H1 (cell line): ENCODE results near the gene UBC. TPM values are rescaled to one million over a fixed set of nuclear protein-coding genes. Genes with fewer than 3 reads are reported as not detected.
A peak's percentile ranks its signal among the peaks of the same experiment; 100 is the strongest.

ENCODE experiments used
- CTCF ChIA-PET: fragments of 300-600 bp; sonication (Branson Sonifier 250); formaldehyde crosslinking; loops from one replicate; lab custom pipeline; 2021; ENCODE audit not compliant: partially characterized antibody; lab: Charles Lee
- POLR2A ChIA-PET: fragments of 300-600 bp; sonication (Branson Sonifier 250); formaldehyde crosslinking; loops from one replicate; lab custom pipeline; 2021; ENCODE audit warnings: inconsistent platforms; ENCODE audit not compliant: partially characterized antibody; lab: Charles Lee
- DNase-seq, 2 experiments: peaks; one replicate each; pipeline versions ENCODE4 v3.0.0 to v3.0.0-alpha.2; 2010 to 2022; ENCODE audit warnings: low spot score in 2 of 2, low read depth in 1 of 2, mixed read lengths in 1 of 2
- FAIRE-seq: peaks from 2 replicates; lab custom pipeline; 2011; peaks lifted over from hg19 to GRCh38; lab: Jason Lieb, UNC
- H2AFZ ChIP-seq: 2 replicates; pipeline ENCODE4 v1.8.1; 2012; ENCODE audit warnings: low read length, inconsistent platforms
- H2AK5ac ChIP-seq: 2 replicates; pipeline ENCODE4 v1.6.1; 2013; ENCODE audit warnings: low read depth, low read length
- H2BK120ac ChIP-seq: replicated peaks from 2 replicates; pipeline ENCODE3; 2013; ENCODE audit warnings: low read depth, low read length, inconsistent platforms
- H2BK12ac ChIP-seq: 2 replicates; pipeline ENCODE4 v1.6.1; 2013; ENCODE audit warnings: low read depth, low read length
- H2BK15ac ChIP-seq: 2 replicates; pipeline ENCODE4 v1.6.1; 2013; ENCODE audit warnings: low read length
- H2BK20ac ChIP-seq: 2 replicates; pipeline ENCODE4 v1.6.1; 2013; ENCODE audit warnings: low read length
- H2BK5ac ChIP-seq: 2 replicates; pipeline ENCODE4 v1.6.1; 2013; ENCODE audit warnings: low read depth, low read length
- H3K14ac ChIP-seq: 2 replicates; pipeline ENCODE4 v1.6.1; 2013; ENCODE audit warnings: inconsistent platforms; ENCODE audit not compliant: insufficient read length
- H3K18ac ChIP-seq: 2 replicates; pipeline ENCODE4 v1.6.1; 2013; ENCODE audit warnings: low read length; ENCODE audit errors: extremely low read depth
- H3K23ac ChIP-seq: 2 replicates; pipeline ENCODE4 v1.6.1; 2013; ENCODE audit warnings: inconsistent platforms; ENCODE audit not compliant: insufficient read length
- H3K23me2 ChIP-seq: 2 replicates; pipeline ENCODE4 v1.6.1; 2013; ENCODE audit warnings: low read depth, low read length
- H3K27ac ChIP-seq: 2 replicates; pipeline ENCODE4 v1.6.1; 2011; ENCODE audit warnings: low read depth, low read length, inconsistent platforms
- H3K27me3 ChIP-seq, 4 experiments: replicated peaks in 1 of 4; 1 replicate in 1 of 4; 2 replicates in 3 of 4; pipeline versions ENCODE4 v1.6.1 to v1.8.1; 2011 to 2013; ENCODE audit warnings: low read length in 3 of 4, mild to moderate bottlenecking in 3 of 4, inconsistent platforms in 2 of 4, mixed read lengths in 2 of 4, moderate library complexity in 1 of 4; ENCODE audit not compliant: control insufficient read depth in 3 of 4, insufficient read depth in 3 of 4; ENCODE audit errors: extremely low read depth in 1 of 4
- H3K36me3 ChIP-seq, 4 experiments: 2 replicates each; pipeline versions ENCODE4 v1.6.1 to v1.8.1; 2011 to 2013; ENCODE audit warnings: mild to moderate bottlenecking in 4 of 4, low read length in 3 of 4, moderate library complexity in 2 of 4, control low read depth in 1 of 4, inconsistent platforms in 1 of 4; ENCODE audit not compliant: insufficient read depth in 4 of 4, control insufficient read depth in 2 of 4
- H3K4ac ChIP-seq: replicated peaks from 2 replicates; pipeline ENCODE3; 2013; ENCODE audit warnings: low read length, low read depth, mixed read lengths, inconsistent platforms; ENCODE audit not compliant: insufficient read length
- H3K4me1 ChIP-seq, 4 experiments: replicated peaks in 1 of 4; 1 replicate in 1 of 4; 2 replicates in 3 of 4; pipeline versions ENCODE4 v1.6.1 to v1.8.1; 2011 to 2013; ENCODE audit warnings: low read length in 3 of 4, inconsistent platforms in 2 of 4, mixed read lengths in 1 of 4; ENCODE audit not compliant: insufficient read depth in 4 of 4, control insufficient read depth in 3 of 4
- H3K4me2 ChIP-seq, 2 experiments: 2 replicates each; pipeline versions ENCODE4 v1.6.1 to v1.8.1; 2011 to 2013; ENCODE audit warnings: low read depth in 2 of 2, low read length in 2 of 2, control low read depth in 1 of 2, inconsistent platforms in 1 of 2, mild to moderate bottlenecking in 1 of 2; ENCODE audit not compliant: insufficient read depth in 1 of 2
- H3K4me3 ChIP-seq, 4 experiments: fragments of 200-600, 300-600 bp in 1 of 4; sonication (generic), shearing (Covaris generic), sonication (Bioruptor Twin) in 1 of 4; 2 replicates each; pipeline versions ENCODE4 v1.5.1 to v1.8.1; 2011 to 2016; ENCODE audit warnings: low read length in 4 of 4, low read depth in 3 of 4, control low read depth in 2 of 4, inconsistent platforms in 2 of 4, mild to moderate bottlenecking in 2 of 4, mixed read lengths in 1 of 4, moderate library complexity in 1 of 4; ENCODE audit not compliant: insufficient read depth in 2 of 4; ENCODE audit errors: extremely low read depth in 1 of 4
- H3K56ac ChIP-seq: replicated peaks from 2 replicates; pipeline ENCODE3; 2013; ENCODE audit warnings: low read depth, mild to moderate bottlenecking, mixed read lengths, low read length, inconsistent platforms; ENCODE audit not compliant: insufficient read length
- H3K79me1 ChIP-seq: 2 replicates; pipeline ENCODE4 v1.6.1; 2013; ENCODE audit warnings: low read depth, low read length, control low read depth
- H3K79me2 ChIP-seq, 2 experiments: 2 replicates each; pipeline versions ENCODE4 v1.6.1 to v1.8.1; 2012 to 2013; ENCODE audit warnings: low read length in 2 of 2, mild to moderate bottlenecking in 2 of 2, inconsistent platforms in 1 of 2; ENCODE audit not compliant: insufficient read depth in 2 of 2, control insufficient read depth in 1 of 2
- H3K9ac ChIP-seq, 4 experiments: replicated peaks in 1 of 4; 1 replicate in 1 of 4; 2 replicates in 3 of 4; pipeline versions ENCODE4 v1.6.1 to v1.8.1; 2011 to 2013; ENCODE audit warnings: low read depth in 3 of 4, low read length in 3 of 4, control low read depth in 2 of 4, mild to moderate bottlenecking in 2 of 4, moderate library complexity in 2 of 4, inconsistent platforms in 1 of 4; ENCODE audit errors: extremely low read depth in 1 of 4
- H3K9me3 ChIP-seq, 2 experiments: 2 replicates each; pipeline versions ENCODE4 v1.6.1 to v1.8.1; 2012 to 2013; ENCODE audit warnings: mild to moderate bottlenecking in 2 of 2, moderate library complexity in 2 of 2, control low read depth in 1 of 2, inconsistent platforms in 1 of 2, low read depth in 1 of 2, low read length in 1 of 2, mixed read lengths in 1 of 2; ENCODE audit not compliant: insufficient read depth in 2 of 2
- H4K20me1 ChIP-seq, 2 experiments: replicated peaks in 1 of 2; 2 replicates each; pipeline versions ENCODE3 to v1.8.1; 2011 to 2013; ENCODE audit warnings: inconsistent platforms in 2 of 2, low read length in 2 of 2, mild to moderate bottlenecking in 1 of 2; ENCODE audit not compliant: insufficient read depth in 2 of 2, control insufficient read depth in 1 of 2
- H4K5ac ChIP-seq: 2 replicates; pipeline ENCODE4 v1.6.1; 2013; ENCODE audit warnings: low read length, low read depth, mixed read lengths, inconsistent platforms; ENCODE audit not compliant: insufficient read length
- H4K8ac ChIP-seq: 2 replicates; pipeline ENCODE4 v1.8.0; 2013; ENCODE audit warnings: mild to moderate bottlenecking, moderate library complexity, low read length, inconsistent platforms; ENCODE audit not compliant: insufficient read depth; ENCODE audit errors: extremely low read depth
- H4K91ac ChIP-seq: replicated peaks from 2 replicates; pipeline ENCODE3; 2013; ENCODE audit warnings: low read length, mixed read lengths, inconsistent platforms; ENCODE audit not compliant: insufficient read length
- BACH1 ChIP-seq: IDR thresholded peaks from 2 replicates; pipeline ENCODE4 v1.6.1; 2012; ENCODE audit warnings: low read length, improper control_type of control experiment
- CBX5 ChIP-seq: fragments of 300-800, 300-1000 bp; sonication (generic); IDR thresholded peaks from 2 replicates; pipeline ENCODE4 v1.7.1; 2016; ENCODE audit warnings: antibody characterized with exemption, low read length, low read depth
- CHD1 ChIP-seq: IDR thresholded peaks from 2 replicates; pipeline ENCODE4 v1.6.1; 2012; ENCODE audit warnings: low read depth, low read length, improper control_type of control experiment
- EZH2 ChIP-seq: fragments of 200-600 bp; sonication (generic); IDR thresholded peaks from 2 replicates; pipeline ENCODE4 v1.7.1; 2012; ENCODE audit warnings: low read depth, mild to moderate bottlenecking, moderate library complexity, low read length, inconsistent platforms; ENCODE audit not compliant: severe bottlenecking
- GTF2F1 ChIP-seq: IDR thresholded peaks from 2 replicates; pipeline ENCODE4 v1.6.1; 2012; ENCODE audit warnings: low read depth, low read length, improper control_type of control experiment, borderline replicate concordance
- TBP ChIP-seq: IDR thresholded peaks from 2 replicates; pipeline ENCODE4 v1.6.1; 2011; ENCODE audit warnings: low read depth, low read length, improper control_type of control experiment
- TCF12 ChIP-seq: IDR thresholded peaks from 2 replicates; pipeline ENCODE4 v1.6.1; 2011; ENCODE audit warnings: low read depth, mild to moderate bottlenecking, low read length
- TEAD4 ChIP-seq: IDR thresholded peaks from 2 replicates; pipeline ENCODE4 v1.6.1; 2012; ENCODE audit warnings: low read depth, low read length, inconsistent platforms, mixed read lengths
- ZNF274 ChIP-seq: IDR thresholded peaks from 2 replicates; pipeline ENCODE4 v1.7.0; 2012; ENCODE audit warnings: low read length, borderline replicate concordance; ENCODE audit errors: extremely low read depth
- WGBS, 2 experiments: shearing (Covaris generic) in 1 of 2; methylation state at CpG; one replicate each; pipeline versions ENCODE4 v1.1.6 to v1.1.7; 2013 to 2015; ENCODE audit warnings: low lambda C conversion rate in 2 of 2, mixed read lengths in 2 of 2, inconsistent platforms in 1 of 2, low coverage in 1 of 2, missing lambda C conversion rate in 1 of 2; ENCODE audit not compliant: insufficient replicate concordance in 2 of 2, insufficient coverage in 1 of 2, insufficient read length in 1 of 2; ENCODE audit errors: extremely low coverage in 1 of 2, missing lambda C conversion rate in 1 of 2; 5-methylcytosine and 5-hydroxymethylcytosine counted together
- polyA plus RNA-seq, 7 experiments: library from polyadenylated mRNA; depleted of rRNA in 3 of 7; stranded (reverse) in 5 of 7; unstranded in 2 of 7; fragments of >200 nt in 5 of 7; fragments of 200-250 nt in 2 of 7; gene quantifications; 1 replicate in 5 of 7; 2 replicates in 1 of 7; 4 replicates in 1 of 7; pipeline versions ENCODE4 v1.2.1 to v1.2.3, GENCODE V29; 2011 to 2013; ENCODE audit warnings: missing spikeins in 2 of 7, mixed read lengths in 2 of 7
- total RNA-seq: library from RNA; stranded (reverse); fragmentation: NEBNext Ultra II Directional; extraction: Animal tissue kit (Norgen Biotek cat#: 25700); gene quantifications from 2 replicates; pipeline ENCODE4 v1.2.1, GENCODE V29; 2021
- TF ChIP-seq, protein P1 (sequence below): IDR thresholded peaks from 2 replicates; pipeline ENCODE4 v1.6.1; 2011; ENCODE audit warnings: low read depth, mild to moderate bottlenecking, low read length; ENCODE audit not compliant: insufficient read depth
- TF ChIP-seq, protein P2 (sequence below): IDR thresholded peaks from 2 replicates; pipeline ENCODE4 v1.6.1; 2012; ENCODE audit warnings: inconsistent platforms

Gene UBC
- total and polyA plus RNA-seq, 2 of the 8 experiments (the other 6 are each of a cell fraction or from before 2014, with no cell fraction given): 559 to 749 TPM

DNA sequence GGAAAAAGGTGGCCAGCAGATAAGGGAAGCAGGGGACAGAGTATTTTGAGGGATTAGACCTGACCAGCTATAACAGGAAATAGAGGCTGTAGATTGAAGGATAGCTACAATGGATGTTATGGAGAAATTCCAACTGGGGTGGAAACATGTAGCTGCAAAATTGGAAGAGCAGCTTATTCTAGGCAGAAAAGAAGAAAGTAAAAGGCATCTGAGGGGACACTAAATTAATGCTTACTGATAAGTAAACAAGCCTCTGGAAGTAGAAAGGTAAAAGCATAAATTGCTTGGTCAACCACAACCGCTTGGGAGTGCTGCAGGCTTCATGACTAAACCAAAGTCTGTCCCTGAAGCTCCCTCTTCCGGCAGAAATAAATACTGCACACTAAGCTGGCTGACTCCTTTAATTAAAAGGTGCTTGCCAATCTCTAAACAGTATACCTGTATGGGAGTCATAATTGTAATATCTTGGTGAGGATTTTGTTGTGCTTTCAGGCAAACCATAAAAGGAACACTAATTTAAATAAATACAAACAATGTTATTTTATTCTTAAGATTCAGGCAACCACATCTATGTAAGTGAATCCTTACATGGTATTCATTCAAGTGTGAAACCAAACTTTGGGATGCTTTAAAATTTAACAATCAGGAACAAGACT lies 7.7 kb downstream of the UBC start:
- Histone ChIP-seq H2BK12ac (peak overlapping the region; percentile 68; the same call in 1 of the 2 replicates), H3K18ac (no peak overlapping the region), H4K5ac (no peak overlapping the region), H3K36me3 (peaks cover 6 to 13% (median 11%) of the 10 kb centered on the region in 4 experiments; a peak in 7 of 8 replicates), H3K4me3 (no peak overlapping the region), H3K9ac (no peak overlapping the region), H3K4ac (no peak overlapping the region), H2AK5ac (no peak overlapping the region), H3K27me3 (no peaks in the 10 kb centered on the region), H4K8ac (no peak overlapping the region), H3K79me2 (peaks cover 0 to 9% of the 10 kb centered on the region in 2 experiments; a peak in 2 of 4 replicates), H2BK15ac (no peak overlapping the region), H4K91ac (no peak overlapping the region), H3K56ac (no peak overlapping the region), H3K23ac (no peak overlapping the region), H3K27ac (no peak overlapping the region), H3K14ac (no peak overlapping the region), H4K20me1 (peaks cover 7 to 9% of the 10 kb centered on the region in 2 experiments), H3K4me1 (peaks cover 0 to 6% (median 1%) of the 10 kb centered on the region in 4 experiments; a peak in 4 of 7 replicates), H2AFZ (no peak overlapping the region), H2BK120ac (no peak overlapping the region), H2BK20ac (no peak overlapping the region), H3K9me3 (no peaks in the 10 kb centered on the region), H2BK5ac (no peak overlapping the region), H3K79me1 (no peaks in the 10 kb centered on the region), H3K23me2 (no peaks in the 10 kb centered on the region), H3K4me2 (no peak overlapping the region)
- WGBS, 2 experiments: 0% methylated on average over 2 of the region's 2 CpGs; no CpG with 5 or more reads in 1 of the 2 experiments
- FAIRE-seq: peak; percentile 75
- POLR2A ChIA-PET: interaction anchor here (0.7 to 2.8 kb wide), 4 partner anchors 8 to 23 kb away, joined by 3 to 27 read pairs (median 5); partner anchors contain the start of gene UBC
- CTCF ChIA-PET: interaction anchor here (0.6 to 8.2 kb wide), 33 partner anchors 9 to 1118 kb away, joined by 3 to 141 read pairs (median 4); no protein-coding TSS in a partner anchor
- DNase-seq: peak in 1 of 2 experiments; percentile 92
- TF ChIP-seq EZH2: no peak
- no peak for TF ChIP-seq CBX5
- TF ChIP-seq, protein P1, sequence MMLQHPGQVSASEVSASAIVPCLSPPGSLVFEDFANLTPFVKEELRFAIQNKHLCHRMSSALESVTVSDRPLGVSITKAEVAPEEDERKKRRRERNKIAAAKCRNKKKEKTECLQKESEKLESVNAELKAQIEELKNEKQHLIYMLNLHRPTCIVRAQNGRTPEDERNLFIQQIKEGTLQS: peak; percentile 66; the same call in 1 of the 2 replicates
- TF ChIP-seq ZNF274: no peak
- no peak for TF ChIP-seq TBP
- no peak for TF ChIP-seq TEAD4
- no peak for TF ChIP-seq TCF12
- no peak for TF ChIP-seq GTF2F1
- no peak; the same call in 1 of the 2 replicates for TF ChIP-seq BACH1
- TF ChIP-seq CHD1: no peak
- TF ChIP-seq, protein P2, sequence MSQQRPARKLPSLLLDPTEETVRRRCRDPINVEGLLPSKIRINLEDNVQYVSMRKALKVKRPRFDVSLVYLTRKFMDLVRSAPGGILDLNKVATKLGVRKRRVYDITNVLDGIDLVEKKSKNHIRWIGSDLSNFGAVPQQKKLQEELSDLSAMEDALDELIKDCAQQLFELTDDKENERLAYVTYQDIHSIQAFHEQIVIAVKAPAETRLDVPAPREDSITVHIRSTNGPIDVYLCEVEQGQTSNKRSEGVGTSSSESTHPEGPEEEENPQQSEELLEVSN: no peak
